Measurements from ENCODE around the gene CHKA. TPM values are rescaled to one million over a fixed set of nuclear protein-coding genes. Genes with fewer than 3 reads are reported as not detected.

CHKA gene
- 10 to 100 TPM; 58.5 to 75.2 TPM for total RNA-seq
- 100 to 1,000 TPM in 1 of 2 donors, 10 to 100 TPM in 1; 78.9 to 112 TPM for polyA plus RNA-seq (ENCODE audit: insufficient read length in 2 of 2)
- long read RNA-seq, donor 1, transcript CHKA-201 (12 exons, 2,530 nt) = major isoform, 8 of 9 reads
- long read RNA-seq, donor 1, partial matches to known transcripts = 0 of 9 reads
- long read RNA-seq, donor 1, other reads (novel, unspliced or antisense) = 0 of 9 reads
- long read RNA-seq, donor 2, partial matches to known transcripts = 0 of 2 reads
- long read RNA-seq, donor 2, other reads (novel, unspliced or antisense) = 0 of 2 reads
- long read RNA-seq, donor 3, transcript CHKA-201 (12 exons, 2,530 nt) = major isoform, 5 of 5 reads
- long read RNA-seq, donor 3, partial matches to known transcripts = 0 of 5 reads
- long read RNA-seq, donor 3, other reads (novel, unspliced or antisense) = 0 of 5 reads
- long read RNA-seq, donor 4, partial matches to known transcripts = 0 of 4 reads
- long read RNA-seq, donor 4, other reads (novel, unspliced or antisense) = 0 of 4 reads

DNA sequence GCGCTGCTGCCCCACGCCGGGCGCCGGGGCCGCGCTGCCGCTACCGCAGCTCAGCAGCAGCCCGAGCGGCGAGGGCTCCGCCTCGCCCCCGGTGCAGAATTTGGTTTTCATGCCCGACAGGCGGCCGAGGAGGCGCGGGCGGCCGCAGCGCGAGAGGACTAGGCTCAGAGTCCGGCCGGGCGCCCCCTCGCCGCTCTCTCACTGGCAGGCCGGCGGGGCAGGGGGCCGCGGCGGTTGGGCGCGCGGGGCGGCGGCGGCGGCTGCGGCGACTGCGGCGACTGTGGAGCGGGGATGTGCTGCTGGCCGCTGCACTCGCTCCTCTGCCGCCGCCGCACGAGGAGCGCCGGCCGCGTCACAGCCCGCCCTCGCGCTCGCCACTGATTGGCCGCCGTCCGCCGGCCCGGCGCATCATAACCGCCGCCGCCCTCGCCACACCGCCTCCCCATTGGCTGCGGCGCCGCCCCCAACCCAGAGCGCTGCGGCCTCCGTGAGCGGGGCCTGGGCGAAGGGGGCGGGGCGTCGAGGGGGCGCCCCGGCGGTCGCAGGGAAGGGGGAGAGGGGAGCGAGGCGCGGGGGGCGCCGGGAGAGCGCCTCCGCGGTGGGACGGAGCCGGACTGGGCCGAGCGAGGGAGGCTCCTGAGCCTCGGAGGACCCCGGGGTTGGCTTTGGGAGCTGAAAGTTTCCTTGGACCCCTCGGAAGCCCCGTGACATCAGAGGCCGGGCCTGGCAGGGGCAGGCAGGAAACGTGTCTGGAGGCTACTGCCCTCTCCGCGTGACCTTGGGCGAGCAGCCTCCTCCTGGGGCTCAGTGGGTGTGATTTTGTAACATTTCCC is at the start of gene CHKA:
Gene CHKA, minus strand, starts transcription at position 322 of the 833 bp plus-strand sequence. Its CDS starts 211 bp downstream, at position 111.
- H3K27ac ChIP-seq (ENCODE audit: low read depth, low read length) = peak within 1 kb of the TSS; percentile 97
- peaks cover 2% of the 10 kb centered on the region for H3K36me3 ChIP-seq (ENCODE audit: control insufficient read depth, insufficient read depth, low read length)
- H3K9me3 ChIP-seq (ENCODE audit: control insufficient read depth, insufficient read depth, low read length) = no peaks in the 10 kb centered on the region
- under 1% methylated on average over 107 of the region's 107 CpGs for WGBS (ENCODE audit: insufficient coverage)
- peak within 1 kb of the TSS; percentile 69 for H3K4me3 ChIP-seq (ENCODE audit: low read depth, low read length)
- H3K4me1 ChIP-seq (ENCODE audit: control insufficient read depth, insufficient read depth, low read length) = peaks cover 57% of the 10 kb centered on the region
- DNase-seq (ENCODE audit: low read depth in 4 of 6, low spot score in 6 of 6) = peak in 5 of 6 donors; percentile 88 to 98 (median 92)
- H3K27me3 ChIP-seq (ENCODE audit: control insufficient read depth, insufficient read depth, low read length) = no peaks in the 10 kb centered on the region

DNA sequence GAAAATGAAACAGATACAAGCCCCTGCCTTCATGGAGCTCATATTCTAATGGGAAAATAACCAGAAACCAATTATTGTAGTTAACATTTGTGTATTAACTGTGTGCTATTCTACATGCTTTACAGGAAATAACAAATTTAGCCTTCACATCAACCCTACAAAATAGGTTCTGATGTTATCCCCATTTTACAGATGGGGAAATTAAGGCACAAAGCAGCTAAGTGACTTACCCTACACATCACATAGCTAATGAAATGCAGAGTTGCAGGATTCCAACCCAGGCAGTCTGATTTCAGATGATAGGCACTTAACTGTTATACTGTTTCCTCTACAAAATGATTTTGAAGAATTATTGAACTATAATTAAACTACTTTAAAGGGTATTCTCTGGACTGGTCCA is 48.3 kb upstream of the CHKA start:
- Histone ChIP-seq H3K36me3 (ENCODE audit: control insufficient read depth, insufficient read depth, low read length) (peaks cover 55% of the 10 kb centered on the region), H3K27ac (ENCODE audit: low read depth, low read length) (no peak overlapping the region), H3K4me3 (ENCODE audit: low read depth, low read length) (no peak overlapping the region), H3K27me3 (ENCODE audit: control insufficient read depth, insufficient read depth, low read length) (no peaks in the 10 kb centered on the region), H3K4me1 (ENCODE audit: control insufficient read depth, insufficient read depth, low read length) (no peaks in the 10 kb centered on the region), H3K9me3 (ENCODE audit: control insufficient read depth, insufficient read depth, low read length) (no peaks in the 10 kb centered on the region)
- DNase-seq (ENCODE audit: low read depth in 4 of 6, low spot score in 6 of 6) = no peak

DNA sequence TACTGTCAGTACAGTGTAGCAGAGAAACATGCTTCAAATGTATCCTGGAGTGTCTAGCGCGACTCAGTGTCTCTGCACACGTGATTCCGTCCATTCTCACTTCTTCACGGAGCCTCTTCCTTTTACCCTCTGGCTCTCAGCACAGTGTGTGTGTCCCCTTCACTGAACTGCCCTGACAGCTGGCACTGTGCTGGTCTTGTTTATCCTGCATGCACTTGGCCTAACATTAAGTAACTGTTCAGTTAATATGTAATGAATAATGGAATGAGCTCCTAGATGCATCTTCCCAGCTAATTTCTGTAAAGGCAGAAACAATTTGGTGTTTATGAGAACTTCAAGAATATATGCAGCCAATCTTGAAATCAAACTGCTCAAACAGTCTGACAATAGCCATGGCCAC is 47.5 kb upstream of the CHKA start:
- no peaks in the 10 kb centered on the region for H3K4me1 ChIP-seq (ENCODE audit: control insufficient read depth, insufficient read depth, low read length)
- H3K36me3 ChIP-seq (ENCODE audit: control insufficient read depth, insufficient read depth, low read length) = peaks cover 53% of the 10 kb centered on the region
- H3K27ac ChIP-seq (ENCODE audit: low read depth, low read length) = no peak overlapping the region
- WGBS (ENCODE audit: insufficient coverage) = 100% methylated on average over 4 of the region's 5 CpGs
- H3K4me3 ChIP-seq (ENCODE audit: low read depth, low read length) = no peak overlapping the region
- no peak for DNase-seq (ENCODE audit: low read depth in 4 of 6, low spot score in 6 of 6)
- no peaks in the 10 kb centered on the region for H3K27me3 ChIP-seq (ENCODE audit: control insufficient read depth, insufficient read depth, low read length)
- H3K9me3 ChIP-seq (ENCODE audit: control insufficient read depth, insufficient read depth, low read length) = no peaks in the 10 kb centered on the region

DNA sequence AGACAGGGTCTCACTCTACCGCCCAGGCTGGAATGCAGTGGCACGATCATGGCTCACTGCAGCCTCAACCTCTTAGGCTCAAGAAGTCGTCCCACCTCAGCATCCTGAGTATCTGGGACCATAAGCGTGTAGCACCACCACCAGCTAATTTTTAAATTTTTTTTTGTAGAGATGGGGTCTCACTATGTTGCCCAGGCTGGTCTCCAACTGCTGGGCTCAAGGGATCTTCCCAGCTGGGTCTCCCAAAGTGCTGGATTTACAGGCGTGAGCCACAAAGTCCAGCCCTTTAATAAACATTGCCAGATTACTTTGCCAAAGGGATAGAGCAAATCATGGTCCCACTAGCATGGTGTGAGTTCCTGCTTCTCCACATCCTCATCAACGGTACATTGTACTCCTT is 46.3 kb upstream of the CHKA start:
- H3K4me1 ChIP-seq (ENCODE audit: control insufficient read depth, insufficient read depth, low read length) = no peaks in the 10 kb centered on the region
- no peak overlapping the region for H3K27ac ChIP-seq (ENCODE audit: low read depth, low read length)
- no peaks in the 10 kb centered on the region for H3K9me3 ChIP-seq (ENCODE audit: control insufficient read depth, insufficient read depth, low read length)
- 94% methylated on average over 3 of the region's 6 CpGs for WGBS (ENCODE audit: insufficient coverage)
- no peaks in the 10 kb centered on the region for H3K27me3 ChIP-seq (ENCODE audit: control insufficient read depth, insufficient read depth, low read length)
- DNase-seq (ENCODE audit: low read depth in 4 of 6, low spot score in 6 of 6) = no peak
- no peak overlapping the region for H3K4me3 ChIP-seq (ENCODE audit: low read depth, low read length)
- peaks cover 47% of the 10 kb centered on the region for H3K36me3 ChIP-seq (ENCODE audit: control insufficient read depth, insufficient read depth, low read length)

DNA sequence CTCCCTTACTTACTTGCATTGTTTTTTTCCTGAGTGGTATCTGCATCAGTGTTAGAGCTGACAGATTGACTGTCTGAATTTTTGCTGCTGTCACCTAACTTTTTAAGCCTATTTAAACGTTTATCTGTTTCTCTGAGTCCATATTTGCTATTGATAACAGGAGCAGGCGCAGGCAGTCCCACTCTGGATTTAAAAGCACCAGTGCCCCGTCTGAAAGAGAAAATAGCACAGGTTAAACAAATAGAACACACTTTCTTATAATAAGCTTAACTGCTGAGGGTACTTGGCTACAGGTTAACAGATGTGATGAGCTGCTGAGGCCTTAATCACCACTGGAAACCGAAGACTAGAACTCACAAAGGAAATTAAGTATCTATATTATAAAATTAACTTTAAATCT is 45.8 kb upstream of the CHKA start:
- Histone ChIP-seq H3K27ac (ENCODE audit: low read depth, low read length) (no peak overlapping the region), H3K4me1 (ENCODE audit: control insufficient read depth, insufficient read depth, low read length) (no peaks in the 10 kb centered on the region), H3K36me3 (ENCODE audit: control insufficient read depth, insufficient read depth, low read length) (peaks cover 46% of the 10 kb centered on the region), H3K9me3 (ENCODE audit: control insufficient read depth, insufficient read depth, low read length) (no peaks in the 10 kb centered on the region), H3K4me3 (ENCODE audit: low read depth, low read length) (no peak overlapping the region), H3K27me3 (ENCODE audit: control insufficient read depth, insufficient read depth, low read length) (no peaks in the 10 kb centered on the region)
- whole genome bisulfite sequencing (ENCODE audit: insufficient coverage) = 82% methylated on average over 1 of the region's 4 CpGs
- DNase-seq (ENCODE audit: low read depth in 4 of 6, low spot score in 6 of 6) = no peak

DNA sequence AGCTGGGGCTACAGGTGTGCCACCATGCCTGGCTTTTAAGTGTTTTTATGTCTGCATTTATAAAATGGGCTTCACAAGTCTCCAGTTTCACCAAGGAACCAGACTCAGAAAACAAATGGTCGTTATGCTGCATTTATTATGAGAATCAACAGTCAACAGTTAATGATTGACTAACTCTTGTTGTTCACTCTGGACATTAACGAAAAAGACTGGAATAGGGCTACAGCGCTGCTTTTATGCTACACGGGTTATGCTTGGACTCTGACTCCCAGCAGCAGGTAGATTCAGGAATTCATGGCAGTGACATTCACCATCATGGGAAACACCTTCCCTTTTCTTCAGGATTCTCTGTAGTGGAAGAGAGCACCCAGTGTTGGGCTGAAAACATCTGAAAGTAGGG is 44.4 kb upstream of the CHKA start:
- WGBS (ENCODE audit: insufficient coverage) = 92% methylated on average over 3 of the region's 4 CpGs
- H3K4me3 ChIP-seq (ENCODE audit: low read depth, low read length) = no peak overlapping the region
- H3K9me3 ChIP-seq (ENCODE audit: control insufficient read depth, insufficient read depth, low read length) = no peaks in the 10 kb centered on the region
- H3K4me1 ChIP-seq (ENCODE audit: control insufficient read depth, insufficient read depth, low read length) = peaks cover 1% of the 10 kb centered on the region
- H3K27ac ChIP-seq (ENCODE audit: low read depth, low read length) = no peak overlapping the region
- DNase-seq (ENCODE audit: low read depth in 4 of 6, low spot score in 6 of 6) = no peak
- peaks cover 51% of the 10 kb centered on the region for H3K36me3 ChIP-seq (ENCODE audit: control insufficient read depth, insufficient read depth, low read length)
- H3K27me3 ChIP-seq (ENCODE audit: control insufficient read depth, insufficient read depth, low read length) = no peaks in the 10 kb centered on the region

DNA sequence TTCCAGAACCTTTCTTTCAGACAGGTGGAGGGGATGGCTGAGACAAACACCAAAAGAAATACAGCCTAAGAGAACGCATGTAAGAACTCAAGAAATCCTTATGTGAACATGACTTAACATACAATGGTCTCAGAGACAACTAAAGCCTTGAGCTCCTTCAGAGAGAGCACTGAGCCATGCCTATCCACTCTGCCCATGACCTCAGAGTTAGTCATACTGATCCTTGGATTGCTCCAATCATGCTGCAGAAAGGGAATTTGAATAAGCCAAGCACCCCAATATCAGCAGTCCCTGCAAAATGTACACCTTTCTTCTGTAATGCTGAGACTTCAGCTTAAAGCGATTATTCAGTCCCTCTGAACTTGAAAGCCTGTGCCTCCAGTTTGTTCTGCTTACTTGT is 43.2 kb upstream of the CHKA start:
- DNase-seq (ENCODE audit: low read depth in 4 of 6, low spot score in 6 of 6) = no peak
- H3K4me3 ChIP-seq (ENCODE audit: low read depth, low read length) = no peak overlapping the region
- peaks cover 4% of the 10 kb centered on the region for H3K4me1 ChIP-seq (ENCODE audit: control insufficient read depth, insufficient read depth, low read length)
- H3K36me3 ChIP-seq (ENCODE audit: control insufficient read depth, insufficient read depth, low read length) = peaks cover 40% of the 10 kb centered on the region
- no peaks in the 10 kb centered on the region for H3K27me3 ChIP-seq (ENCODE audit: control insufficient read depth, insufficient read depth, low read length)
- 86% methylated on average over 1 of the region's 2 CpGs for WGBS (ENCODE audit: insufficient coverage)
- H3K27ac ChIP-seq (ENCODE audit: low read depth, low read length) = no peak overlapping the region
- no peaks in the 10 kb centered on the region for H3K9me3 ChIP-seq (ENCODE audit: control insufficient read depth, insufficient read depth, low read length)

DNA sequence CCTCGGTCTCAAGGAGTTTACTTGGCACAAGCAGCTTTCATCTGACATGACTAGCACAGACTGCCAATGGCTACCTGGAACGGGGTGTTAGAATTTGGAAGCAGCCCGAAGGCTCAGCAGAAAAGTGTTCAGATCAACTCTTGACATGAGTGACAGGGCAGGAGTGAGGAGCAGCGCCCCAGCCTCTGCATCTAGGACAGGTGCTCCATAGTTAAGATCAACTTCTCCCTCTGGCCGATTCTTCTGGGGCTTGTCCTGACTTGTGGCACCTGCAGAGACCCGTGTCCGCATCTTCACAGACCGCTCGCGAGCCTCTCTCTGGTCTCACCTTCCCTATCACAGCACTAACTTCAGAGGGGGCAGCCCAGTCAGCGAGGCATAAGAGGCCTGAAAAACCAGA is 42.5 kb upstream of the CHKA start:
- WGBS (ENCODE audit: insufficient coverage) = 93% methylated on average over 11 of the region's 11 CpGs
- Histone ChIP-seq H3K36me3 (ENCODE audit: control insufficient read depth, insufficient read depth, low read length) (peaks cover 41% of the 10 kb centered on the region), H3K4me3 (ENCODE audit: low read depth, low read length) (no peak overlapping the region), H3K9me3 (ENCODE audit: control insufficient read depth, insufficient read depth, low read length) (no peaks in the 10 kb centered on the region), H3K27me3 (ENCODE audit: control insufficient read depth, insufficient read depth, low read length) (no peaks in the 10 kb centered on the region), H3K27ac (ENCODE audit: low read depth, low read length) (no peak overlapping the region), H3K4me1 (ENCODE audit: control insufficient read depth, insufficient read depth, low read length) (peaks cover 5% of the 10 kb centered on the region)
- no peak for DNase-seq (ENCODE audit: low read depth in 4 of 6, low spot score in 6 of 6)

DNA sequence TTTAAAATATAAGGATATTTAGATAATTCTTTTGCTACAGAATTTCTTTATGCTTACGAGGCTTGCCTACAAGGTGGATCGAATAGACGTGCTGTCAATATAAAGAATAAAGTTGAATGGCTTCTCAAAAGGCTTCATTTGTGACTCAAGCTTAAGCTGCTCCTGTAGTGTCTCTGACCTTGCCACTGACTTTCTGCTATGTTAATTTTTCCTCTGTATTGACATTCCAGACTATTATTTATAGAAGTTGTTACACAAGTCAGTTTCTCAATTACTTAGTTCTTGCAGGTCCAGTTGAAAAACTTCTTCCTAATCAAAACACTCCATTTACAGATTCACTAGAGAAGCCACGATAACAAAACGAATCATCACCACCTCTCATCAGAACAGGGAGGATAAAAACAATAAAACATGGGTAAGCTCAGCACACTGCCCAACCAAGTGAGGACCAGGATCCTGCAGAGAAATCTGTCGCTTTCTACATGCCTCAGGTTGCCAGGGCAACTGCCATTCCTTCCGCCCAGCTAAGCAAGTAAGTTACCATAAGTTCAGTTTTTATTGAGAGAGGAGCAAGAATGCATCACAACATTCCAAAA is 39.0 kb upstream of the CHKA start:
- H3K36me3 ChIP-seq (ENCODE audit: control insufficient read depth, insufficient read depth, low read length) = peaks cover 33% of the 10 kb centered on the region

More for the DNA sequence above, 39.0 kb upstream of the CHKA start:
- Histone ChIP-seq H3K4me3 (ENCODE audit: low read depth, low read length) (no peak overlapping the region), H3K27me3 (ENCODE audit: control insufficient read depth, insufficient read depth, low read length) (no peaks in the 10 kb centered on the region), H3K4me1 (ENCODE audit: control insufficient read depth, insufficient read depth, low read length) (peaks cover 9% of the 10 kb centered on the region), H3K27ac (ENCODE audit: low read depth, low read length) (no peak overlapping the region), H3K9me3 (ENCODE audit: control insufficient read depth, insufficient read depth, low read length) (no peaks in the 10 kb centered on the region)
- 22% methylated on average over 3 of the region's 7 CpGs for WGBS (ENCODE audit: insufficient coverage)
- DNase-seq (ENCODE audit: low read depth in 4 of 6, low spot score in 6 of 6) = peak in 1 of 6 donors; percentile 33

All from spinal cord (tissue), 10 donors.